Neural cell (in vitro differentiated cells): ENCODE data around the gene SIVA1.

ENCODE experiments used
- CTCF ChIP-seq: fragments of 450-650 bp; IDR thresholded peaks from 2 replicates; pipeline ENCODE4 v1.5.1; 2014; ENCODE audit warnings: antibody characterized with exemption, mild to moderate bottlenecking, moderate library complexity; ENCODE audit not compliant: poor library complexity, severe bottlenecking
- EP300 ChIP-seq: fragments of 450-650 bp; conservative IDR thresholded peaks from 2 replicates; pipeline ENCODE4 v1.6.1; 2014; ENCODE audit warnings: antibody characterized with exemption, mild to moderate bottlenecking, moderate library complexity; ENCODE audit not compliant: poor library complexity, severe bottlenecking
- RAD21 ChIP-seq: fragments of 450-650 bp; conservative IDR thresholded peaks from 2 replicates; pipeline ENCODE4 v1.6.1; 2014; ENCODE audit warnings: antibody characterized with exemption, mild to moderate bottlenecking, moderate library complexity

- no peak for TF ChIP-seq CTCF
- no peak for TF ChIP-seq EP300
- TF ChIP-seq RAD21: no peak
Observed at GRCh38 chr14:104774453-104775072, 21.6 kb downstream of the SIVA1 start.
